A172 (cell line): ENCODE data around the gene RSPO3. TPM values are rescaled to one million over a fixed set of nuclear protein-coding genes. Genes with fewer than 3 reads are reported as not detected.

Experiments
- DNase-seq: peaks from one replicate; pipeline ENCODE4 v3.0.0-alpha.2; 2015; ENCODE audit warnings: low spot score
- total RNA-seq: library from RNA; depleted of rRNA; stranded (reverse); fragments of >200 nt; shearing (Covaris generic); gene quantifications from 2 replicates; pipeline ENCODE4 v1.2.3, GENCODE V29; 2014

The RSPO3 gene
- total RNA-seq, 1 experiment from 2014 or later, result not detected

DNA sequence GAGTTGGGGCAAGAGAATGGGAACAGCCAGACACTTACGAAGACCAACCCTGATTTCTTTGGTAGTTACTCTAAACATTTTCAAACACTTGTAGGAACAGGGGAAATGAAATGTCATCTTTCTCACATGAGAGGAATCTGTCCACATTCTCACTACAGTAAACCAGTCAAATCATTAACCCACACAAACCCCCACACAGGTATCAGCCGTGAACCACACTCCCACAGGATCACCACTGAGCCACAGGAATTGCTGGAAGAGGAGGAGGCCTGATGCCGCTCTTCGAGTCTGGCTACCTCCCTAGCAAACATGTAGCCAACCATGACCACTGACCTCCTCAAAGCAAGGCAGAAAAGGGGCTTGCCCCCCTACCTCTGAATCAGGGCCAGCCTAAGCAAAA lies 6.9 kb upstream of the RSPO3 start:
- DNase-seq, result no peak

DNA sequence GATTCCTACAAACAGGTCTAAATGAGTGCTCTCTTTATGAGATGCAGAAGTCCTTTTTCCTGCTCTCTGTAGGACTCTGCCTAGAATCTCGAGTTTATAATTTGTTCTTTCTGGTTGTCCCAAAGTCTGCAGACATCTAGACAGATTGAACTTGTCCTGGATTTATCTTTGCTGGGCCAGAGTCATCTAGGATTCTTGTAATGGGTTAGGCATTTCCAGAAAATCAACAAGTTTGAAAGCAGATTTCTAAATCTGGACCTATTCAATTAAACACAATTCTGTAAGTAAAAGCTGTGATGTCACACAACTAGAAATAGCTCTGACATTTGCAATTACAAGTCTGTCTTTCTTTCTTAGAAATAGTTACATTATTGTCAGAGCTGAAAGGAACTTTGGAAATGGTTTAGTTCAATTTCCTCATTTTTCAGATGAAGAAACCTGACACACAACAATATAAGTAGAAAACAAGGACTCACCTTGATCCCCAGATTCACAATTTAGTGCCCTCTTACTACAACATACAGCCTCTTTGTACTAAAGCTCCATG lies 4.2 kb upstream of the RSPO3 start:
- no peak for DNase-seq

DNA sequence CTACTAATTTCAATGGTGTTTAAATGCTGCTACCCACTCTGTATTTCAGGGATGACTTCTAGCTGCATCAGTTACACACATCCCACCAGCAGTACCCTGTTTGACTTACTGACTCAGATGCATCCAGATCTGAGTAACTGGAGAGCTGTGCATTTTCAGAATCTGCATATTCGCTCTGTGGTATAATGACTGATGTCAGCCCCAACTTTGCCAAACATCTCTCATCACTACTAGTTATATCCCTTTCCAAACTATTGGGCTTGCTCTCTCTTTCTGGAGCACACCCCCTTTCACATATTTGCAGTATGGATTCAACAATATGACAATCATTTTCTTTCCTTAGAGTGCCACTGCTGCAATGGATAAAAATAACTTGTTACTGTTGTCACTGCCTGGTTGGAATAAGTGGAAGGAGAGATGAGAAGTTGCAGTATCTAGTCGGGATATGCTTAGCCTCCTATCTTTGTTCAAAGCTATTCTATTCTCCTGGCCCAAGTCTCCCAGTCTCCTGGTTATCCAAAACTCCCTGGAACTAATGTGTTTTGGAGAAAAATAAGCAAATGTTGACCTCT lies 3.3 kb upstream of the RSPO3 start:
- no peak for DNase-seq

DNA sequence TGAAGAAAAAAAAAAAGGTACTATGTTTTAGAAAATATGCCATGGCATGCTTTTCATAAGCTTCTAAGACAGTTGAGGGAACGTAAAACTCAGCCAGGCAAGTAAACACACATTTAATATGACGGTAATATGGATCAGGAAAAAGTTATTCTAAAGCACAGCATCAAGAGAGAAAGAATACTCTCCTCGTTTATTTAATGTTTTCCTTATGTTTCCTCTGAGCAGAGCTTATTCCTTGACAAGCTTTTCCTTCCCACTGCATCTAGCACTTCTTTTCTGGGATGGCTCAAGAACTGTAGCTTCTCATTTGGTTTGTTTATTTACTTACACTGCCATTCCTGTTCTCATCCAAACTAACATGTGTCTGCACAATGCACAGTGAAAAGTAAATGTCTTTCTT lies 2.7 kb upstream of the RSPO3 start:
- DNase-seq, result no peak

DNA sequence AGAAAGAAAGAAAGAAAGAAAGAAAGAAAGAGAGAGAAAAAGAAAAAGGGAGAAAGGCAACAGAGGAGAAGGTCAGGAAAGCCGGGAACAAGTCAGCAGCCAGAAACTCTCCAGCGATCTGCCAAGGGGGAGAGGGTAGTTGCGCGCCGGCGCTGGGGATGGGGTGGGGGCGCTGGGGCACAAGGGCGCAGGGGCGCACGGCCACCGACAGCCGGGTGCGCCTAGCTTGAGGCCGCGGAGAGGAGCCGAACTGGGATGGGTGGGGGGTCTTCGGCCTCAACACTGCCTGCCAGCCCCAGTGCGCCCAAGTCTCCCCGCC lies 533 bp upstream of the RSPO3 start:
- no peak for DNase-seq

DNA sequence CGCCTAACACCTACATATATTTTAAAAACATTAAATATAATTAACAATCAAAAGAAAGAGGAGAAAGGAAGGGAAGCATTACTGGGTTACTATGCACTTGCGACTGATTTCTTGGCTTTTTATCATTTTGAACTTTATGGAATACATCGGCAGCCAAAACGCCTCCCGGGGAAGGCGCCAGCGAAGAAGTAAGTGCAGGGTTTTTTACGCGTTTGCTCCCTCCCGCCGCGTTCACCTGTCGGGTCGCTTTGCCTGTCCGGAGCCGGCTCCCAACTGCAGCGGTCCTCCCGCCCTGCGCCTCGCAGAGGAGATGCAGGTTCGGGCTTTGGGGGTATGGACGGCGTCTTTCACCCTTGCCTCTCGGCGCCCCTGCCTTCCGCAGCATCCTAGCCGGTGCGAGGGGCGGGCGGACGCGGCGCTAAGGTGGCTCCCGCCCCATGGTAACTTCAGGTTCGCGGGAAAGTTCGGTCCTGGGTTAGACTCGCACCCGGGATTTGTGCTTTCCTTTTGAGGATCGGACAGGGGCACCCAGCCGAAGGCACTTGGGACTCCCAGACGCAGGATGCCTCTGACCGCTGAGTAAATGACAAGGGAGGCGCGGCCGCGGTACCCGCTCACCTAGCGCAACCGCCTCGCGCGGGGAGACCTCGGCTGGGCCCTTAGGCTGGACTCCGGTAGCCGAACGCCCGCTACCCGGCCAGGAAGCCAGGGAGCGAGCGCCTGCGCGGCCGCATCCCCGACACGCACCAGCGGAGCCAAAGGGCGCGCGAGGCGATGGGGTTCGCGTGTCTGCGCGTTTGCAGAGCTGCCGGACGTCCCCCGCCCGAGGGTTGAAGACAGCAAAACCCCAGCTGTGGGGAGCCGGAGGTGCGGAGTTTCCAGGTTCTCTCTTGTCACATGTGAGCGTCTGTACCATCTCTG lies 891 bp downstream of the RSPO3 start:
- DNase-seq, result no peak

DNA sequence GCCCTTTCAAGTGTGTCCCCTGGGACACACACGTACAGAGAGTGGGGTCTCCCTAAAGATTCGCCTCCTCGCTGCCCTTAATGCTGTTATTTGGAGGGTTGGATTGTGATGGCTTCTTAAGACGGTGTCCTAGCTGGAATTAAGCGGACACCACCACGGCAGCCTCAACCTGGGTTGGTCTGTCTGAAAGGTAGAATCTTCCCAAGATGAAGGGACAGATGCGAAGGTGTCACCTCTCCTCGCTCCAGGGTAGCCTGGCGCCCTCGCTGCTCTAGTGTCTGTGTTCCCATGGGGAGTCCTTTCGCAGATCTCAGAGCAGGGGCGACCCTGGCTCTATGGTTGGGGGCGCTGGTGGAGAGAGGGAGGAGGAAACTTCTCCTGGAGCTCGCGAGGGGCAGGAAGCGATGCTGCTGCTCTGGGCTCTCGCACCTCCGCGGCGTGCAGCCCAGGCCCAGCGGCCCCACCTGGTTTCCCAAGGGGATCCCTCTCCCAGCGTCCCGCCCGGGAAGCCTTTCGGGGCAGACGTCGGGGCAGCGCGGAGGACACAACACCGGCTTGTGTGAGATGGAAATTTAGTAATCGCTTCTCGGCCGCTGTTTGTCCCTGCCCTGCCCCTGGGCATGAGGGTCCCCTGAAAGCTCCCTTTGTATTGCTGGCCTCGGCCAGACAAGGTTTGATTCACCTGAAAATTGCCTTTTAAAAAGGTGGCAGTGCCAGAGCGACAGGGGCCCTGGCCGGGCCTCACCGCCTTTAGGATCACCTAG lies 1.7 kb downstream of the RSPO3 start:
- no peak for DNase-seq

DNA sequence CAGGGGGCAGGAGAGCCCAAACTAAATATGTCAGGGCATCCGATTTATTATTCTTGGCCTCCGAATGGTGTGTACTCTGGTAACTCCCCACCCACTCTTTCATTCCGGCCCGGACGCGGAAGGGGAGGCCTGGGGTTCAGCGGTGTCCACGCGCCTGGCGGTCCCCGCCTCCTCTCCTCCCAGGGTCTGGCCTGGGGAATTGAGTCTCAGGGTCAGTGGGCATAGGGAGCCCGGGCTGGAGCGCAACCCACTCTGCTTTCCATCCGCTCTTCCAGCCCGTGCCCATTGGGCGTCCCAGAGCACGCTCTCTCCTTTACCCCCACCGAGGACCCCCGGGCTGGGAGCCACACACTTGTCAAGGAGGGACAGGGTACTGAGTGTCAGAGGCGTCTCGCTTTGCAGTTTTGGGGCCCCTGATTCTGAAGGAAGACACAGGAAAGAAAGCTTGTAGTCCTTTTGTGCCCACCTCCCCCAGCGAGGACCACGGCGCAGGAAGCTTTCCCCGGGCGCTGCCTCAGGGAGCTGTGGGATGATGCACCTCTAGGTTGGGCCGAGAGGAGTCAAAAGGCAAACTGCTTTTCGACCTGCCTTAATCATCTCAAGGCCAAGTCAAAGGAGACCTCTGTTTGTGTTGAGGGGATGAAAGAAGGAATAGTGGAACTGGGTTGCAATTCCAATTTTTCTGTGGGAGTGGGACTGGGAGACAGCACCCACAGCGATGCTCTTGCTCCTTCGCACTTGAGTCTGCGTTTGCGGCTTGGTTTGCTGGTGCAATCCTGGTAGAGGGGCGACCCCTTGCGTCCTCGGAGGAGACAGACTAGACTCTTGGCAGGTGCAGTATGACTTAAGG lies 2.5 kb downstream of the RSPO3 start:
- peak; percentile 38 for DNase-seq

DNA sequence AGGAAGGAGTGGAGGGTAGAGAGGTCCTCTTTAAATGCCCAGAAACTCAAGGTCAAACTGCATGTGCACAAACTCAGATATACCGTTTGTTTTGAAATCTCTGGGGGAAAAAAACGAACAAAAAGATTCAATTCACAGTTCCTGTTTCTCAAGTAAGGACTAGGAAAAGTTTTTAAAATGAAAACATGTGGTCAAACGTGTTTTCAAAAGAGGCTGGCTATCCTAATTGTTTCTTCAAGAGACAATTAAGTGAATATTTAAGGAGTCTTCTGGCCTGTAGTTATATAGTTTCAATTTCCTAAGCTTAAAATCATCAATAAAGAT lies 3.1 kb downstream of the RSPO3 start:
- no peak for DNase-seq

DNA sequence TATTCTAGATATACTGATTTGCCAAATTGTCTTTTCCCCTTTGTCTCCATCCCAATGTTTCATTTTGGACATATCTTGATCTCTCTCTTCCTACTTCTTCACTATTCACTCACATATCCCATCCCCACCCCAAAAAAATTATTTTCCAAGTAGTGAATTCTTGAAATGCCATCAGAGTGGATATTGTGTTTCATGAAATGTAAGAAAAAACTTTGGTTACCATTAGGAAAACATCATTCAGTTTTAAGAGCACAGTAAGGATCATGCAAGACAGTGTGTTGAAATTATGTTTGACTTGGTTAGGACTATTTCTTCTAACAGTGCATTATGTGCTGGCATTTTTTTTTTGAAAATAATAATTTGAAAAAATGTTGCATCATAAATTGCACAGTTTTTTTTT lies 5.7 kb downstream of the RSPO3 start:
- DNase-seq, result no peak

DNA sequence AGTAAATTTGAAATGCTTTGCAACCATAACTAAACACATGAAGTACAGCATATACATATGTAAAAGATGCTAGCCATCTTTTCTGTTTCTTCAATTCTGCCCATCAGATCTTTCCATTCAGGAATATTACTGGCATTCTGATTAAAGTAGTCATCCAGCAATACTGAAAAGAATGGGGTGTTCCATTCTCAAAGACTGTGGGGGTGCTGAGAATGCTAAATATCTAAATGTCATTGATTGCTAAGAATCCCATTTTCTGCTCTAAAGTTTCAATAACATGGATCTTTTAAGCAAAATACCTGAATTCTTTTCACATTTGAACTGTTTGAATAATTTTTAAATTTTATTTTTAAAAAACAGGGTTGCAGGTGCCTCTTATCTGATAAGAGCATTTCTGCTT lies 6.2 kb downstream of the RSPO3 start:
- no peak for DNase-seq

DNA sequence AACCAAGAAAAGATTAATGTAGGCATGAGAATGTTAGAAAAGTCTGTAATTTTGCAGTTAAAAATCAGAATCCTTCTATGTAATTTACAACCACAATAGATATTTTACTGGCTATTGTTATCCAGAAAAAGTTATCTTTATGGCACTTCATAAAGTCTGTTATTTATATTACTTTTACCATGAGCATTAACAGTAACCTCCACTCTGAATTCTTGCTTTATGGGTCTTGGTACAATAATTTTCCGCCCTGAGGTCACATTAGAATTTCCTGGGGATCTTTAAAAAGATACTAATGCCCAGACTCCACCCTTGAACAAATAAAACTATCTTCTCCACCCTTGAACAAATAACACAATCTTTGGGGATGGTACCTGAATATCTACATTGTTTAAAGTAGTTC lies 9.6 kb downstream of the RSPO3 start:
- no peak for DNase-seq

DNA sequence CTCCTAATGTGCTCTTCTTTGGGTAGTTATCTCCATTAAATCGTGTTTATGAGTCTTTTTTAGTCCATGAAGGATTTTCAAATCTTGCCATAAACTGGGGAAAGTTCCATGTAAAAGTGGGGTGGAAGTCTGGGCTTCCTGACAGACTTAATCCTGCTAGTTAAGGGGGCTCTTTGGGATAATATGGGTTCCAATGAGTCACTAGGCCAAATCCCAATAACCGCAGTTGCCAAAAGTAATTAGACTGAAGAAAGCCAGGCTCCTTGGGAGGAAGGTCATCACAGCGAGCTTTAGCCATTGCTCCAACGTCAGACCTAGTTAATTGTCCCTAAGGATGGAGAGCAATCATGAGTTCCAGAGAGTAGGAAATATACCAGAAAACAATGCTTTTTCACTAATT lies 10.8 kb downstream of the RSPO3 start:
- no peak for DNase-seq

DNA sequence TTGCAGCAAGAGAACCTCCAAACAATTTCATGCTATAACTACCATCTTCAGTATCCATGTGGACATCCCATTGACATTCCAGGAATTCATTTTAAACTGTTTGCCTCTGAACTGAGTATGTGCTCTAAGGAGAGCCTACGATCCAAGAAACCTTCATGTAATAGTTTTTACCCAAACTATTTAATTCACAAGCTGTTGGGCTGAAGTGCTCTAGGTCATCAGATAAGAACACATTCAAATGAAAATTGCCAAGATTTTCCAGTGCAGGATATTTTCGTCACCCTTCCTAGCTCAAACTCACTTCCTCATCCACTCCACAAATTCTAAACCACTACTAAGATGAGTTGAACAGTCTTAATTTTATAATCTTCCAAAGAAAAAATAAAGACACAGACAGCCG lies 12.8 kb downstream of the RSPO3 start:
- DNase-seq, result no peak

DNA sequence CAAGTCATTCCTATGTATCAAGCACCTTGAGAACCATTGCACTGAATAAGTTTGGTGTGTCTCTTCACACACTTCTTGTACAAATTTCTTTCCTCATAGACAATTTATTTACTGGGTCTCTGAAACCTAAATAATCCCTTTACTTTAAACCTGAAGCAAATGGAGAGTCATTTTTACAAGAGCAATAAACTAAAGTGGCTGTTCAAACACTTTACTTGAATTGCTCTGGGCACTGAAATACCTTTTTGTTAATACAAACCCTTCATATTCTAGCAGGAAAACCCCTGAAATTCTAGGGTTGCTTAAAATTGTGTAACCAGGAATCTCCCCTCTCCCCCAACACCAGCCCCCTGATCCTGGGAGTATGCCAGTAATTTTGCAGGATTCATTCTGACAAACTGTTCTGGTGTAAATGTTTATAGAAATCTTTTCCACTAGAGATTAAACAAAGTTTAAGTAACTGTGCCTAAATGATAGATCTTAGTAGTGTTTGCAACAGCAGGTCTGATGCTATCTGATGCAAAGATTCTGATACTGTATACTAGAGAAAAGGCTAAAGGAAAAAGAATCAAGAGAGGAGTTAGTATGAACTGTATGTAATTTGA lies 13.4 kb downstream of the RSPO3 start:
- DNase-seq, result no peak

DNA sequence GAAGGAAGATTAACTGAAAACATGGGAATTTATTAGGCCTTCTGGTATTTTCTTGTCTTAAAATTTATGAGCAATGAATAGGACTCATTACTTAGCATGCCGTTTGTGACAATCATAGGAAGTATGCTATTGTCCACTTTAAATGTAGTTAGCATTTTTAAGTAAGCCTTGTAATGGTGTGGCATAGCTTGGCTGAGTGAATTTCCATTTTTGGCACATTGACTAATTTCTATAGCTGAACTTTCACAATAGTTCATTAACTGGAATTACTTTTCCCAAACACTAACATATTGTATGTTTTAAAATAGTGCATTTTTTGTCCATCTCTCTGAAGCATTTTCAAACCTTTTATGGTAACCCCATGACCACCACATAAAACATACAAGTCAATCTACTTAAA lies 15.7 kb downstream of the RSPO3 start:
- no peak for DNase-seq

DNA sequence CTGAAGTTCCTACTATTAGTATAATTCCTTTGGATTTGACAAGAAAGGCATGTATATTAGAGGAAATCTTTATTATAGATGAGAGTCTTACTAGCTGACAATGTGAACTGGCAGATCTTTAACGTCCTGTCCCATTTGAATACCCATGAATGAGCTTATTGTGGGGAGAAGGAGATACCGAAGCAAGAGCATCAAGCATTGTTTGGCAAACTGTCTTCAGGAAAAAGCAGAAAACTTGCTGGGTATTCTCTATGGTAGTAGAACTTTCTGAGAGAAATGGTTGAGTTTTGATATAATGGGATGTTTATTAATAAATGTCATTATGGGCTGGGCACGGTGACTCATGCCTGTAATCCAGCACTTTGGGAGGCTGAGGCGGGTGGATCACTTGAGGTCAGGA lies 18.3 kb downstream of the RSPO3 start:
- no peak for DNase-seq

DNA sequence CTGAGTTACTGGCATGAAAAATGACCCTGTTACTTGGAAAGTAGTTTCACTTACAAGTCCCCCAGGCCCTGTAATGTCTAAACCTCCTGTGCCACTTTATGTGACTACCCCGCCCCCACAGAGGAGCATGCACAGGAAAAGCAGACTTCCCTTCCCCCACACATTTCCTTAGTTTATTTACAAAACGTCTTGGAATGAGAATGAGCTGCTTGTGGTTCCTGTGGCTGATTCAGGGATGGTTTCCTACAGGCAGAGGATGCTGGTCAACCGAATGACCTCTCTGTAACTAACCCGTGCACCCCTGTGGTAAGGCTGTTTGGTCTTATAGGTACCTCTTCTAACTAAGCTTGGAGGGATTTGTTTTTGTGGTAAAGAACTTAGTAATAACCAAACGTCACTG lies 28.5 kb downstream of the RSPO3 start:
- DNase-seq, result peak; percentile 85

DNA sequence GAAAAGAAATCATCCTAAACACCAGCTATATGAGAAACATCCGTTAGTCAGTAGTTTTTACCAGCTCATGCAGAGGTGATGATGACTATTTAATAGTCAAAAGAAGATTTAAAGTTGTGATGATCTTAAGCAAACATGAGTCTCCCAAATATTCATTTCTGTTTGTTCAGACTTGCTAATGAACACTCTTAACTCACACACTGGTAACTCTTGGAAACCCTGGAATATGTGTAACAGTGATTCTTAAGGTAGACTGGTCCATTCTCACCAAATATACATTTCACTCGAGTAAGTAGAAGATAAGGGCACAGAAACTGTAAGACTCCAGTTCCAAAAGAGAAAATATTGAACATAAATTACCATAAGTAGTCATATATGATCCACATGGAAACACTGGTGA lies 29.1 kb downstream of the RSPO3 start:
- no peak for DNase-seq

DNA sequence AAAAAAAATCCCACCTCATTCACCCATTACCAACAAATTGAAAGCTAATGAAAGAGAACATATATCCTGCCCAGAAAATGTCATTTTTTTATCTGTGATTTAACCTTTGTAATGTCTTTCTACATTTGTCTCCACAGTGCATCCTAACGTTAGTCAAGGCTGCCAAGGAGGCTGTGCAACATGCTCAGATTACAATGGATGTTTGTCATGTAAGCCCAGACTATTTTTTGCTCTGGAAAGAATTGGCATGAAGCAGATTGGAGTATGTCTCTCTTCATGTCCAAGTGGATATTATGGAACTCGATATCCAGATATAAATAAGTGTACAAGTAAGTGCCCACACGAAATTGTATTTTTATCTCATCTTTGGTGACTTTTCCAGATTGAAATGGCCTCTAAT lies 30.0 kb downstream of the RSPO3 start:
- DNase-seq, result no peak

DNA sequence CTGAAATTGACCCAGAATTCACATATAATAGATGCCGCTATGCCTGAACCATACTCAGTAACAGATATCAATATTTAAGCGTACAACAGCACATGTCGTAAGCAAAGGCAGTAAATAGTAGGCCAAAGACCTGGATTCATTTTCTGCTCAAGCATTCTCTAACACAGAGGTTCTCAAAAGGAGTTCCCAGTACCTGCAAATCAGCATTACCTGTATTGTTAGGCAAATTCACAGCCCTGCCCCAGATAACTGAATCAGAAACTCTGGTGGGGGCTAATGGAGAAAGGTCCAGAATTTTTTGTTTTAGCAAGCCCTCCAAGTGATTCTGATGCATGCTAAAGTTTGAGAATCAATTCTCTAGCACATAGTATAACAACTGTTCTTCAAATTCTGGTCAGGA lies 36.0 kb downstream of the RSPO3 start:
- DNase-seq, result no peak

DNA sequence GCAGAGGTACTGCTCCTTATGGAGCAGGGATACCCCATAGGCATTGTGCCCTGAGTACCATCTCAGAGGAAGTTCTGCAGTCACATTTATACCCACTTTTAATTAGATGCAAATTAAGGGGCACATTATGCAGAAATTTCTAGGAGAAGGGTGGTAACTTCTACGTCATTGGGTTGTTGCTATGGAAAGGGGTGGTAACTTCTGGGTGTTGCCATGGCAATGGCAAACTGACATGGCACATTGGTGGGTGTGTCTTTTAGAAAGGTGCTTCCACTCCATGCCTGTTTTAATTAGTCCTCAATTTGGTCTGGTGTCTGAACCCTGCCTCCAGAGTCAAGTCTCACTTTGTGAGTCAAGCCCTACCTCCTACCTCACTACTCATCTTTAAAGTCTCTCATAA lies 42.0 kb downstream of the RSPO3 start:
- no peak for DNase-seq
